A549 (cell line): ENCODE data around the gene SH3BP5.

Source experiments
- POLR2A ChIP-seq: IDR thresholded peaks from 2 replicates; pipeline ENCODE4 v1.6.1; 2012; ENCODE audit warnings: mild to moderate bottlenecking, low read length
- ZFP36 ChIP-seq: fragments of 450-650 bp; IDR thresholded peaks from 2 replicates; pipeline ENCODE4 v1.6.1; 2014; ENCODE audit warnings: borderline replicate concordance; ENCODE audit not compliant: partially characterized antibody
- TF ChIP-seq, protein P1 (sequence below): fragments of >200 bp; sonication (Bioruptor Twin); formaldehyde crosslinking; IDR thresholded peaks from 3 replicates; pipeline ENCODE4 v1.5.1; 2016

DNA sequence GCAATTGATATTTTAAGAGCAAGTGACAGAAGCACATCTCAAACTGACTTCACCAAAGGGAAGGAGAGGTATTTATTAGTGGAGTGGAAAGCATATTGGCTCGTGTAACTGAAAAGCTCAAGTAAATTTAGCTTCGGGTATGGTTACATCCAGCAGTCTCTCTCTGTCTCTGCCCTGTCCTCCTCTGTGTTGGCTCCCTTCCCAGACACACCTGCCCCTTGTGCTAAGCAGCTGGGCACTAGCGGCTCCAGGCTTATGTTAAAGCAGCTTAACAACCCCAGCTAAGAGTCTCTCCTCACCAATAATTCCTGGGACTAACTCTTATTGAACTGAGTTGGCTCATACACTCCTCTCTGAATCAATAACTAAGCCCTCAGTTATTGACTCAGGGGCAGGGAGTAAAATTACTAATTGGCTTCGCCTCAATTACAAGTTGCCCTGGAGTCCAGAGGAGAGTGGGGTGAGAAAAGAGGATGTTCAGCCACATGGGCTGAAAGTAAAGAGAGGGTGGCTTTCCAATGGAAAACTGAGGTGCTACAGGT is 12.8 kb upstream of the SH3BP5 start:
- TF ChIP-seq, protein P1, sequence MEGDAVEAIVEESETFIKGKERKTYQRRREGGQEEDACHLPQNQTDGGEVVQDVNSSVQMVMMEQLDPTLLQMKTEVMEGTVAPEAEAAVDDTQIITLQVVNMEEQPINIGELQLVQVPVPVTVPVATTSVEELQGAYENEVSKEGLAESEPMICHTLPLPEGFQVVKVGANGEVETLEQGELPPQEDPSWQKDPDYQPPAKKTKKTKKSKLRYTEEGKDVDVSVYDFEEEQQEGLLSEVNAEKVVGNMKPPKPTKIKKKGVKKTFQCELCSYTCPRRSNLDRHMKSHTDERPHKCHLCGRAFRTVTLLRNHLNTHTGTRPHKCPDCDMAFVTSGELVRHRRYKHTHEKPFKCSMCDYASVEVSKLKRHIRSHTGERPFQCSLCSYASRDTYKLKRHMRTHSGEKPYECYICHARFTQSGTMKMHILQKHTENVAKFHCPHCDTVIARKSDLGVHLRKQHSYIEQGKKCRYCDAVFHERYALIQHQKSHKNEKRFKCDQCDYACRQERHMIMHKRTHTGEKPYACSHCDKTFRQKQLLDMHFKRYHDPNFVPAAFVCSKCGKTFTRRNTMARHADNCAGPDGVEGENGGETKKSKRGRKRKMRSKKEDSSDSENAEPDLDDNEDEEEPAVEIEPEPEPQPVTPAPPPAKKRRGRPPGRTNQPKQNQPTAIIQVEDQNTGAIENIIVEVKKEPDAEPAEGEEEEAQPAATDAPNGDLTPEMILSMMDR: no peak
- TF ChIP-seq ZFP36 (no peak), POLR2A (no peak)
